DOHH2 (cell line): Measurements from ENCODE around the gene FXYD4.

ENCODE experiments used
- H3F3A ChIP-seq: fragments of 200-600 bp; sonication (generic), shearing (Covaris generic); 2 replicates; pipeline ENCODE4 v1.6.0; 2016; ENCODE audit warnings: antibody characterized with exemption, mild to moderate bottlenecking; ENCODE audit not compliant: control insufficient read depth, insufficient read depth
- H3K27ac ChIP-seq: fragments of 200-600 bp; sonication (generic); 2 replicates; pipeline ENCODE4 v1.5.1; 2014; ENCODE audit warnings: low read depth, mild to moderate bottlenecking, low read length, moderate library complexity
- H3K27me3 ChIP-seq: fragments of 200-600 bp; sonication (generic); 2 replicates; pipeline ENCODE4 v1.6.1; 2014; ENCODE audit warnings: mild to moderate bottlenecking, low read length, mixed read lengths; ENCODE audit not compliant: control insufficient read depth
- H3K36me3 ChIP-seq: fragments of 200-600 bp; sonication (generic); 2 replicates; pipeline ENCODE4 v1.6.1; 2014; ENCODE audit warnings: mild to moderate bottlenecking, low read length, moderate library complexity, mixed read lengths; ENCODE audit not compliant: control insufficient read depth
- H3K4me1 ChIP-seq: fragments of 200-600 bp; sonication (generic); 2 replicates; pipeline ENCODE4 v1.6.1; 2014; ENCODE audit warnings: mild to moderate bottlenecking, low read length, mixed read lengths; ENCODE audit not compliant: control insufficient read depth
- H3K4me2 ChIP-seq: fragments of 200-600 bp; sonication (generic); 2 replicates; pipeline ENCODE4 v1.6.0; 2014; ENCODE audit warnings: mild to moderate bottlenecking, low read length, moderate library complexity
- H3K4me3 ChIP-seq: fragments of 200-600 bp; sonication (generic); 2 replicates; pipeline ENCODE4 v1.5.1; 2014; ENCODE audit warnings: mild to moderate bottlenecking, low read length, mixed read lengths
- H3K79me2 ChIP-seq: fragments of 200-600 bp; sonication (generic); 2 replicates; pipeline ENCODE4 v1.6.1; 2014; ENCODE audit warnings: mild to moderate bottlenecking, low read length, mixed read lengths; ENCODE audit not compliant: control insufficient read depth
- H3K9me2 ChIP-seq: fragments of 200-600 bp; sonication (generic); replicated peaks from 2 replicates; pipeline ENCODE4 v1.6.1; 2014; ENCODE audit warnings: mild to moderate bottlenecking, low read length, mixed read lengths; ENCODE audit not compliant: control insufficient read depth
- H3K9me3 ChIP-seq: fragments of 200-600 bp; sonication (generic); 2 replicates; pipeline ENCODE4 v1.6.1; 2014; ENCODE audit warnings: antibody characterized with exemption, low read length, mixed read lengths; ENCODE audit not compliant: control insufficient read depth, insufficient read depth
- H4K20me1 ChIP-seq: fragments of 200-600 bp; sonication (generic); 2 replicates; pipeline ENCODE4 v1.6.0; 2014; ENCODE audit warnings: low read depth, mild to moderate bottlenecking, antibody characterized with exemption, low read length, moderate library complexity; ENCODE audit not compliant: control insufficient read depth, insufficient read depth
- EZH2phosphoT487 ChIP-seq: fragments of 200-600 bp; sonication (generic); IDR thresholded peaks from 2 replicates; pipeline ENCODE4 v1.6.1; 2017; ENCODE audit warnings: borderline replicate concordance, mild to moderate bottlenecking, antibody characterized with exemption, low read length, moderate library complexity, mixed read lengths
- TF ChIP-seq, protein P1 (sequence below): fragments of 200-600 bp; sonication (generic); IDR thresholded peaks from one replicate; pipeline ENCODE4 v1.5.1; 2014; ENCODE audit warnings: antibody characterized with exemption, mild to moderate bottlenecking, low read depth, low read length; ENCODE audit not compliant: poor library complexity, severe bottlenecking

The FXYD4 gene

DNA sequence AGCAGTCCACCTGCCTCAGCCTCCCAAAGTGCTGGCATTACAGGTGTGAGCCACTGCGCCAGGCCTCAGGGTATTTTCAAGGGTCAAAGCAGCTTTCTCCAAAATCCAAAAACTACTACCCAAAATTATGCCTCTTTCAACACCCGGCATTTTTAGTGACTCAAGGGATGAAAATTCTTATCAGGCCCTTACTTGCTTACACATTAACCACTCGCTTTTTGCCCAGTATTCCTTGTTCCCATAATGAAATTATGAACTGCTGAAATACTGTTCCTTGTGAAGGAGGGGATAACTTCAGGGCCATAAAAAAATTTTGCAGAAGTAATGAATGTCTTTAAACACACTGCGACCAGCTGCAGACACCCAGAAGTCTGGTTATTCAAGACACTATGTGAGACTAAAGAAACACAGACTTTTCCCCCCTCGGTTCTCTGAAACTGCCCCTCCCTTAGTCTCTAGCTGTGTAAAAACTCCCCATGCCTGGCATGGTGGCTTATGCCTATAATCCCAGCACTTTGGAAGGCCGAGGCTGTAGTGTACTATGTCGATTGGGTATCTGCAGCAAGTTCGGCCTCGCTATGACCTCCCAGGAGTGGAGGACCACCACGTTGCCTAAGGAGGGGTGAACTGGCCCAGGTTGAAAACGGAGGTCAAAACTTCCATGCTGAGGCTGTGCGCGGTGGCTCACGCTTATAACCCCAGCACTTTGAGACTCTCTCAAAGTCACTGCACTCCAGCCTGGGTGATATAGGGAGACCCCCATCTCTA lies 12.0 kb downstream of the FXYD4 start:
- H4K20me1 ChIP-seq = peaks cover 31% of the 10 kb centered on the region
- peaks cover 13% of the 10 kb centered on the region for H3K79me2 ChIP-seq
- TF ChIP-seq, protein P1, sequence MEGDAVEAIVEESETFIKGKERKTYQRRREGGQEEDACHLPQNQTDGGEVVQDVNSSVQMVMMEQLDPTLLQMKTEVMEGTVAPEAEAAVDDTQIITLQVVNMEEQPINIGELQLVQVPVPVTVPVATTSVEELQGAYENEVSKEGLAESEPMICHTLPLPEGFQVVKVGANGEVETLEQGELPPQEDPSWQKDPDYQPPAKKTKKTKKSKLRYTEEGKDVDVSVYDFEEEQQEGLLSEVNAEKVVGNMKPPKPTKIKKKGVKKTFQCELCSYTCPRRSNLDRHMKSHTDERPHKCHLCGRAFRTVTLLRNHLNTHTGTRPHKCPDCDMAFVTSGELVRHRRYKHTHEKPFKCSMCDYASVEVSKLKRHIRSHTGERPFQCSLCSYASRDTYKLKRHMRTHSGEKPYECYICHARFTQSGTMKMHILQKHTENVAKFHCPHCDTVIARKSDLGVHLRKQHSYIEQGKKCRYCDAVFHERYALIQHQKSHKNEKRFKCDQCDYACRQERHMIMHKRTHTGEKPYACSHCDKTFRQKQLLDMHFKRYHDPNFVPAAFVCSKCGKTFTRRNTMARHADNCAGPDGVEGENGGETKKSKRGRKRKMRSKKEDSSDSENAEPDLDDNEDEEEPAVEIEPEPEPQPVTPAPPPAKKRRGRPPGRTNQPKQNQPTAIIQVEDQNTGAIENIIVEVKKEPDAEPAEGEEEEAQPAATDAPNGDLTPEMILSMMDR = no peak
- no peak for TF ChIP-seq EZH2phosphoT487
- peaks cover 61% of the 10 kb centered on the region for H3F3A ChIP-seq
- H3K36me3 ChIP-seq = peaks cover 37% of the 10 kb centered on the region
- no peak overlapping the region for H3K4me2 ChIP-seq
- H3K27me3 ChIP-seq = no peaks in the 10 kb centered on the region
- H3K9me2 ChIP-seq = no peaks in the 10 kb centered on the region
- H3K4me1 ChIP-seq = no peaks in the 10 kb centered on the region
- H3K9me3 ChIP-seq = no peaks in the 10 kb centered on the region
- no peak overlapping the region for H3K4me3 ChIP-seq
- H3K27ac ChIP-seq = no peak overlapping the region

DNA sequence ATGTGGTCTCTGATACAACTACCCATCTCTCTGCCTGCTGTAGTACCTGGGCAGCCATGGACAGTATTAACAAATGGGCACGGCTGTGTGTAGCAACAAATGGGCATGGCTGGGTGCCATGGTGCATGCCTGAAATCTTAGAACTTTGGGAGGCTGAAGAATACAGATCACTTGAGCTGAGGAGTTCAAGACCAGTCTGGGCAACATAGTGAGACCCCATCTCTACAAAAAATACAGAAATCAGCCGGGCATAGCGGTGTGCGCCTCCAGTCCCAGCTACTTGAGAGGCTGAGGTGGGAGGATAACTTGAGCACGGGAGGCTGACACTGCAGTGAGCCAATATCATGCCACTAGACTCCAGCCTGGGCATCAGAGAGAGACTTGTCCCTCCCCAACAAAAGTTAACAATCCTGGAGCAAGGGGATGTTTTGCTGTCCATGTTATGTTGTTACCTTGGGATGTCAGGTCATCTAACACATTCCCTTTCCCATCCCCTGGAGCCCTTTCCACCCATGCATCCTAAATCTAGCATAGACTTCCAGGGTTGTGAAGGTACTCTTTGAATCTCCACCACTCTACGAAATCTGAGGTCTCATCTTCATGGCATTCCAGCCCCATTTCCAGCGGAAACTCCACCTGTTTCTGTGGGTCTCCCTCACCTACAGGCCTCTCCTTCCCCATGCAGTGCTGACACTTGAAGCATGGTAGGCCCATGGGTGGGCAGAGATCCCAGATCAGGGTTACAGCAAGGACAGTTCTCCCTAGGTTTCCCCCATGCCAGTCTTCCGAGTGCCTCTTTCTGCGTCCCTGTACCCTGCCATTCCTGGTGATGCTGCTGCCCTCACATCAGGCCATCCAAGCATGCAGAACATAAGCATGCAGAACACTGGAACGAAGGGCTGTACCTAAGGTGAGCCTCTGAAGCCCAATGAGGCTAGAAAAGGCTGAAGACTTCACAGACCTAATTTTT lies 13.1 kb downstream of the FXYD4 start:
- H4K20me1 ChIP-seq = peaks cover 34% of the 10 kb centered on the region
- no peaks in the 10 kb centered on the region for H3K9me2 ChIP-seq
- no peak overlapping the region for H3K27ac ChIP-seq
- H3K9me3 ChIP-seq = no peaks in the 10 kb centered on the region
- H3K79me2 ChIP-seq = peaks cover 23% of the 10 kb centered on the region
- no peak overlapping the region for H3K4me2 ChIP-seq
- TF ChIP-seq, protein P1 = no peak
- no peak for TF ChIP-seq EZH2phosphoT487
- H3K4me1 ChIP-seq = no peaks in the 10 kb centered on the region
- no peak overlapping the region for H3K4me3 ChIP-seq
- peaks cover 72% of the 10 kb centered on the region for H3F3A ChIP-seq
- no peaks in the 10 kb centered on the region for H3K27me3 ChIP-seq
- peaks cover 49% of the 10 kb centered on the region for H3K36me3 ChIP-seq

DNA sequence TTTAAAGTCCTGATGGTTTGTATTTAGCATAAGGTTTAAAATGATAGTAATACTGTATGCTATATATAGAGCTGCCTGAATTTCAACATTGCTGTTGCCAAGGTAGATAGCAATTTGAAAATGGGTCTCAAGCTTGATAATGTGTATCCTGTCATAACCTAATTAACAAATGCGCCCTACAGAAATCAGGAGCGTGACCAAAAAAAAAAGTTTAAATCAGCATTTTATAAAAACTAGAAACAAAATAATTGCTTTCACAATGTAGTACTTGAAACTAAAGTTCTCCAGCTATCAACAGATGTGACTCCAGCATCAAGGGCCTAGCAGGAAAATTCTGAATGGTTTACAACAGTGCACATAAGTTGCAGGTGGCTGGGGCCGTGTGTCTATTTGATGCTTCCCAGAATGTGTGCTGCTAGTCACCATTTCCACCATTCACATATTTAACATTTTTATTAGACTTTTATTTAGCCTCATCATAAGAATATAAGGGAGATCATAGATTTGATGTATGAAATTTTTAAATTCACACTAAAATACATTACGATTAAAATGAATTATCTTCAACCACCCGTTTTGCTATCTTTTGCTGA lies 14.1 kb downstream of the FXYD4 start:
- Histone ChIP-seq H3K27ac (no peak overlapping the region), H3K79me2 (peaks cover 33% of the 10 kb centered on the region), H3K36me3 (peaks cover 58% of the 10 kb centered on the region), H3K4me1 (no peaks in the 10 kb centered on the region), H3K4me2 (no peak overlapping the region), H3K27me3 (no peaks in the 10 kb centered on the region), H4K20me1 (peaks cover 40% of the 10 kb centered on the region), H3K4me3 (no peak overlapping the region), H3F3A (peaks cover 82% of the 10 kb centered on the region), H3K9me2 (no peaks in the 10 kb centered on the region), H3K9me3 (no peaks in the 10 kb centered on the region)
- TF ChIP-seq EZH2phosphoT487 = no peak
- TF ChIP-seq, protein P1 = no peak
